ENCODE results near the gene TDRD7.

GRCh38 chr9:97367729-97368128 is 44.2 kb upstream of the TDRD7 start:
- TF ChIP-seq CTCF (optimal IDR thresholded peaks at IDR 0.05 in 1 of 3, IDR thresholded peaks at IDR 0.05 in 1 of 3, conservative IDR thresholded peaks at IDR 0.05 in 1 of 3; ENCODE audit: extremely low read depth in 1 of 3, insufficient read depth in 2 of 3, low read length in 3 of 3) = no peak
- no peak for TF ChIP-seq EZH2 (IDR thresholded peaks at IDR 0.05; ENCODE audit: low read length)

All from keratinocyte (primary cell).